Forelimb muscle (tissue), 1 donor: ENCODE results near the gene SECTM1. TPM values are rescaled to one million over a fixed set of nuclear protein-coding genes. Genes with fewer than 3 reads are reported as not detected.
"Not testable (repeated sequence)": the region's sequence is repeated elsewhere in the genome, so short reads cannot be mapped to it uniquely, and the experiment has no call there.

Experiments
- DNase-seq: peaks from one replicate; pipeline ENCODE4 v3.0.0-alpha.2; 2013; ENCODE audit warnings: low read depth
- polyA plus RNA-seq: library from polyadenylated mRNA; unstranded; fragments of 120-200 nt; gene quantifications from one replicate; pipeline ENCODE4 v1.2.1, GENCODE V29; 2013; ENCODE audit not compliant: insufficient read length

Gene SECTM1
- 3.3 TPM for polyA plus RNA-seq

- DNase-seq, result no peak
Measured at GRCh38 chr17:82333279-82334171, at the start of gene SECTM1. SECTM1 (minus strand) TSS chr17:82333766; CDS start chr17:82327240, 6,526 bp downstream.

- DNase-seq, result no peak
Measured at GRCh38 chr17:82382933-82383255, 49.3 kb upstream of the SECTM1 start.

GRCh38 chr17:82382220-82382932, 48.8 kb upstream of the SECTM1 start:
- not testable (repeated sequence) for DNase-seq

GRCh38 chr17:82381703-82382009, 48.1 kb upstream of the SECTM1 start:
- not testable (repeated sequence) for DNase-seq

- DNase-seq, result no peak
Measured at GRCh38 chr17:82380860-82381702, 47.5 kb upstream of the SECTM1 start.

- no peak for DNase-seq
Measured at GRCh38 chr17:82378741-82379021, 45.1 kb upstream of the SECTM1 start.

- no peak for DNase-seq
Measured at GRCh38 chr17:82377924-82378740, 44.6 kb upstream of the SECTM1 start.

- DNase-seq, result not testable (repeated sequence)
Measured at GRCh38 chr17:82377294-82377693, 43.7 kb upstream of the SECTM1 start.

- no peak for DNase-seq
Measured at GRCh38 chr17:82376042-82376730, 42.6 kb upstream of the SECTM1 start.

- no peak for DNase-seq
Measured at GRCh38 chr17:82375359-82376041, 41.9 kb upstream of the SECTM1 start.

- no peak for DNase-seq
Measured at GRCh38 chr17:82374626-82375331, 41.2 kb upstream of the SECTM1 start.

- no peak for DNase-seq
Measured at GRCh38 chr17:82373731-82374625, 40.4 kb upstream of the SECTM1 start.

- DNase-seq, result not testable (repeated sequence)
Measured at GRCh38 chr17:82373072-82373452, 39.5 kb upstream of the SECTM1 start.

- no peak for DNase-seq
Measured at GRCh38 chr17:82372249-82373071, 38.9 kb upstream of the SECTM1 start.

- no peak for DNase-seq
Measured at GRCh38 chr17:82371333-82372248, 38.0 kb upstream of the SECTM1 start, which contains the start of gene UTS2R. UTS2R (plus strand) TSS chr17:82371765; CDS start chr17:82374325, 2,560 bp downstream.
